ENCODE results near the gene ATAD2B.
A peak's percentile ranks its signal among the peaks of the same experiment; 100 is the strongest.

DNA sequence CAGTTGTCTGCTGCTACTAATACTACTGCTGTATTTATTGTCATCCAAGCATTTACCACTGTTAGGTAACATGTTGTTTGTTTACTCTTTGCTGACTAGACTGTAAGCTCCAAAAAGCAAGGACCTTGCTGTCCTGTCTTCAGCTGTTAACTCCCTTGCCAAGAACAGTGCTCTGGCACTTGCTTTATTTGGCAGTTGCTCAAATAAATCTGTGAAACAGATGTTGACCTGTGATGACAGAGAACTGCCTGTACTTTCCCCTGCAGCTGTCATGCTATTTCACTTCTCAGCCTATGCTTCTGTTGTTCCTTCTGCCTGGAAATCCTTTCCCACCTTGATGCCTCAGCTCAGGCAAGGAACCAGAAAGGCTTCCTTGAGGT is 181.2 kb downstream of the ATAD2B start:
- TF ChIP-seq POLR2AphosphoS5 (IDR thresholded peaks at IDR 0.05; ENCODE audit: insufficient read depth in 1 of 2, low read depth in 1 of 2) (peak in 1 of 2 donors; percentile 76), POLR2A (IDR thresholded peaks at IDR 0.05) (no peak)
